Measurements from ENCODE around the gene SLC12A6. TPM values are rescaled to one million over a fixed set of nuclear protein-coding genes. Genes with fewer than 3 reads are reported as not detected.
A peak's percentile ranks its signal among the peaks of the same experiment; 100 is the strongest.

The SLC12A6 gene
- total and polyA plus RNA-seq, 8 donors = 1.4 to 63.6 (median 13.1) TPM

DNA sequence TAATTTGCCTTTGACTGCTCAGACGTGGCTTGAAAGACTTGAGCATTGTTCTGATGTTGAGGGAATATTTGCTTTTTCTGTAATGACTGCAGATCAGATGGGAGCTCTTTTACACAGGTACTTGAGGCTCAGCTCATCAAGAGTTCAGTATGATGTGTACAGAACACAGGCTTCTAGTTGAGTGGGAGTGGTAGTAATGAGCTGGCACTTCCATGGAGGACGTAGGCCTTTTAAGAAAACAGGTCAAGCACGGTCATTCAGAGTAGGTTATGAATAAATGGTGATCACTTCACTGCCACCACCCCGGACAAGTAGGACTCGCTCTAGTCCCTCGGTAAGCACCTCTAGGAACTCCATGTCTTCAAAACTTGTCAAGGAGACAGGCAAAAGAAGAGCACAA, 104.0 kb downstream of the SLC12A6 start:
- no peak overlapping the region for H3K27ac ChIP-seq
- TF ChIP-seq CTCF (IDR thresholded peaks at IDR 0.05) (no peak), EP300 (IDR thresholded peaks at IDR 0.05) (no peak), POLR2A (IDR thresholded peaks at IDR 0.05) (no peak), POLR2AphosphoS5 (IDR thresholded peaks at IDR 0.05) (no peak)
- DNase-seq = no peak
- H3K9me3 ChIP-seq = no peaks in the 10 kb centered on the region
- H3K4me1 ChIP-seq = no peaks in the 10 kb centered on the region
- H3K4me3 ChIP-seq = no peak overlapping the region
- WGBS, 5 donors = 71 to 80% (median 76%) methylated on average over 6 of the region's 6 CpGs
- no peaks in the 10 kb centered on the region for H3K27me3 ChIP-seq
- peaks cover 50 to 100% (median 98%) of the 10 kb centered on the region in 4 donors for H3K36me3 ChIP-seq
- intact Hi-C loops (cut with DNase I; ENCODE audit: low total_unique reads) = no loop called here

DNA sequence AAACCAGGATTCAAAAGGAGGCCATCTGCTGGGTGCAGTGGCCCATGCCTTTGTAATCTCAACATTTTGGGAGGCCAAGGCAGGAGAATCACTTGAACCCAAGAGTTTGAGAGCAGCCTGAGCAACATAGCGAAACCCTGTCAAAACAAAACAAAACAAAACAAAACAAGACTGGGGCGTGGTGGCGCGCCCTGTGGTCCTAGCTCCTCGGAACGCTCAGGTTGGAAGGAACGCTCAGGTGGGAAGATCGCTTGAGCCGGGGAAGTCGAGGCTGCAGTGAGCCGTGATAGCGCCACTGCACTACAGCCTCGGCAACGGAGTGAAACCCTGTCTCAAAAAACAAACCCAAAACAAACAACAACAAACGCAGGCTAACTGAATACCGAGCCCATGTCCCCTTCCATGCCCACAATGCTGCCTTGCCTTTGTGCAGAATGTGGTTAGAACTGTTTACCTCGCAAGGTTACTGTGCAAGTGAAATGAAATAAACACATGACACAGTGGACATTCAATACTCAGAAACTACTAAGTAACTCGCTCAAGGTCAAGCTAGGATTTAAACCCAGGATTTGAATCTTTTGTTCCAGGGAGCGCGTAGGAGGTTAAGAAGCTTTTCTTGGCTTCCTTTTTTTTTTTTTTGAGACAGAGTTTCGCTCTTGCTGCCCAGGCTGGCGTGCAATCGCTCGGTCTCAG, 113.5 kb downstream of the SLC12A6 start:
- TF ChIP-seq EP300 (IDR thresholded peaks at IDR 0.05) (no peak), POLR2AphosphoS5 (IDR thresholded peaks at IDR 0.05) (no peak), CTCF (IDR thresholded peaks at IDR 0.05) (no peak), POLR2A (IDR thresholded peaks at IDR 0.05) (no peak)
- Histone ChIP-seq H3K9me3 (no peaks in the 10 kb centered on the region), H3K27ac (peak overlapping the region; percentile 86 to 91 (median 89)), H3K4me1 (peaks cover 9 to 34% (median 22%) of the 10 kb centered on the region in 4 donors), H3K36me3 (peaks cover under 1 to 27% (median 25%) of the 10 kb centered on the region in 4 donors), H3K27me3 (no peaks in the 10 kb centered on the region), H3K4me3 (peak overlapping the region; percentile 65 to 98 (median 92))
- intact Hi-C loops (cut with DNase I; ENCODE audit: low total_unique reads) = no loop called here
- WGBS, 5 donors = 31 to 50% (median 41%) methylated on average over 24 of the region's 24 CpGs
- DNase-seq = peak in 1 of 2 donors; percentile 40

DNA sequence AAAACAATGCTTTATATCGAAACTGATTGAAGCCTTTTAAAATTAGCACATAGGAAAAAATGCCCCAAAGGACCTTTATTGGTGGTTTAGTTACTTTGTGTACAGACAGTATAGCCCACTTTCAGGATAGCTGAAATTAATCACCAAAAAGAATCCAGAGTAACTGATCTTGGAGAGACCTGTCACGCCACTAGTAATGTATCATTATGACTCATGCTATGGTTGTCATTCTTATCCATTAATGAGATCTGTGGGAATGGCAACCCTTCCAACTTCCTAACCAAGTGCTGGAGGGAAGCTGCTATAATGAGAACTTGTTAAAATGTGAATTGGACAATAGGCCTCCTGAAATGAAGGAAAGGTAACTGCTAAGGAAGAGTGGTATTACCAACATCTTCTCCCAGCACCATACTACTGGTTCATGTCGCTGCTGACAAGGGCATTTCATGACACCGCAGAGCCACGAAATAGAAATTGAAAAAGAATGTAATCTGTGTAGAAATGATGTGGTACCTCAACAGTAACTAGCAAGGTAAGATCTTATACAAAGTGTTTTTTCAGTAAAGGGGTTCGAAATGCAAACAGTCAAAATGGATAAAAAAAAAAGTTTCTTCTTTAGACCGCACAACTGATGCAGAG, 119.9 kb downstream of the SLC12A6 start:
- no peaks in the 10 kb centered on the region for H3K27me3 ChIP-seq
- H3K36me3 ChIP-seq = no peaks in the 10 kb centered on the region
- intact Hi-C loops (cut with DNase I; ENCODE audit: low total_unique reads) = no loop called here
- DNase-seq = no peak
- no peaks in the 10 kb centered on the region for H3K9me3 ChIP-seq
- no peak overlapping the region for H3K4me3 ChIP-seq
- TF ChIP-seq CTCF (IDR thresholded peaks at IDR 0.05) (no peak), POLR2A (IDR thresholded peaks at IDR 0.05) (no peak), EP300 (IDR thresholded peaks at IDR 0.05) (no peak), POLR2AphosphoS5 (IDR thresholded peaks at IDR 0.05) (no peak)
- no peaks in the 10 kb centered on the region for H3K4me1 ChIP-seq
- H3K27ac ChIP-seq = no peak overlapping the region
- WGBS, 5 donors = 81 to 87% (median 84%) methylated on average over 7 of the region's 7 CpGs

GRCh38 chr15:34216527-34217270, 120.9 kb downstream of the SLC12A6 start:
- DNase-seq = no peak
- Histone ChIP-seq H3K27me3 (no peaks in the 10 kb centered on the region), H3K27ac (no peak overlapping the region), H3K4me3 (no peak overlapping the region), H3K9me3 (no peaks in the 10 kb centered on the region), H3K4me1 (no peaks in the 10 kb centered on the region), H3K36me3 (no peaks in the 10 kb centered on the region)
- TF ChIP-seq EP300 (IDR thresholded peaks at IDR 0.05) (no peak), POLR2AphosphoS5 (IDR thresholded peaks at IDR 0.05) (no peak), POLR2A (IDR thresholded peaks at IDR 0.05) (no peak), CTCF (IDR thresholded peaks at IDR 0.05) (no peak)
- intact Hi-C loops (cut with DNase I; ENCODE audit: low total_unique reads) = no loop called here

Data from stomach (tissue), 9 donors.